ENCODE data around the gene ZNF611. TPM values are rescaled to one million over a fixed set of nuclear protein-coding genes. Genes with fewer than 3 reads are reported as not detected.
A peak's percentile ranks its signal among the peaks of the same experiment; 100 is the strongest.
"Not testable (repeated sequence)": the region's sequence is repeated elsewhere in the genome, so short reads cannot be mapped to it uniquely, and the experiment has no call there.

The ZNF611 gene
- polyA plus RNA-seq, 2 donors = 1.8 to 3.3 TPM

GRCh38 chr19:52689843-52690368 lies 44.9 kb downstream of the ZNF611 start:
- Histone ChIP-seq H3K4me1 (ENCODE audit: control insufficient read depth in 2 of 2, insufficient read depth in 2 of 2, low read length in 1 of 2) (no peaks in the 10 kb centered on the region), H3K27ac (ENCODE audit: low read depth in 2 of 2, low read length in 1 of 2) (peak overlapping the region; percentile 82 to 96), H3K27me3 (ENCODE audit: control insufficient read depth in 1 of 2, insufficient read depth in 2 of 2, low read length in 2 of 2) (no peaks in the 10 kb centered on the region), H3K9me3 (ENCODE audit: control insufficient read depth in 2 of 2, insufficient read depth in 1 of 2, low read depth in 1 of 2, low read length in 1 of 2) (no peaks in the 10 kb centered on the region), H3K4me3 (ENCODE audit: low read depth in 1 of 2, low read length in 2 of 2) (peak overlapping the region; percentile 54 to 71), H3K36me3 (ENCODE audit: control insufficient read depth in 2 of 2, insufficient read depth in 2 of 2, low read length in 1 of 2) (no peaks in the 10 kb centered on the region)
- 0 to 1% methylated on average over 32 of the region's 32 CpGs for WGBS, 2 donors

GRCh38 chr19:52688925-52689796 lies 45.7 kb downstream of the ZNF611 start:
- H3K4me3 ChIP-seq (ENCODE audit: low read depth in 1 of 2, low read length in 2 of 2) = peak overlapping the region; percentile 54 to 71
- peak overlapping the region; percentile 82 to 96 for H3K27ac ChIP-seq (ENCODE audit: low read depth in 2 of 2, low read length in 1 of 2)
- not testable (repeated sequence) for H3K9me3 ChIP-seq (ENCODE audit: control insufficient read depth in 2 of 2, insufficient read depth in 1 of 2, low read depth in 1 of 2, low read length in 1 of 2); H3K4me1 ChIP-seq (ENCODE audit: control insufficient read depth in 2 of 2, insufficient read depth in 2 of 2, low read length in 1 of 2); H3K36me3 ChIP-seq (ENCODE audit: control insufficient read depth in 2 of 2, insufficient read depth in 2 of 2, low read length in 1 of 2); H3K27me3 ChIP-seq (ENCODE audit: control insufficient read depth in 1 of 2, insufficient read depth in 2 of 2, low read length in 2 of 2)
- WGBS, 2 donors = 12 to 14% methylated on average over 6 of the region's 6 CpGs

DNA sequence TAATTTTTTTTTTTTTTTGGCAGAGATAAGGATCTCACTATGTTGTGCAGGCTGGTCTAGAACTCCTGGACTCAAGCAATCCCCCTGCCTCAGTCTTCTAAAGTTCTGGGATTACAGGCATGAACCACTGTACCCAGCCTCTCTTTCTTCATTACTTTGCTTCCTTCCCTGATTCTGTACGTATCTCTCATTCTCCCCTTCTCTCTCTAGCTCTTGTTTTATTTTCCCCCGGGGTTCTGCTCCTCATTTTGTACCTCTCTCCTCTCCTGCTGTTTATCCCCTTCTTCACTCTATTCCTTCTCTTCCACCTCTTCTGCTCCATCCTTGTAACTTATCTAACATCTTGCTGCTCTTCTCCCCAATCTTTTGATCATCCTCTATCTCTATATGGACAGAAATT lies 46.5 kb downstream of the ZNF611 start:
- Histone ChIP-seq H3K27ac (ENCODE audit: low read depth in 2 of 2, low read length in 1 of 2) (no peak overlapping the region), H3K9me3 (ENCODE audit: control insufficient read depth in 2 of 2, insufficient read depth in 1 of 2, low read depth in 1 of 2, low read length in 1 of 2) (no peaks in the 10 kb centered on the region), H3K4me3 (ENCODE audit: low read depth in 1 of 2, low read length in 2 of 2) (peak overlapping the region; percentile 1 to 42), H3K36me3 (ENCODE audit: control insufficient read depth in 2 of 2, insufficient read depth in 2 of 2, low read length in 1 of 2) (peaks cover 0 to under 1% of the 10 kb centered on the region in 2 donors), H3K27me3 (ENCODE audit: control insufficient read depth in 1 of 2, insufficient read depth in 2 of 2, low read length in 2 of 2) (no peaks in the 10 kb centered on the region), H3K4me1 (ENCODE audit: control insufficient read depth in 2 of 2, insufficient read depth in 2 of 2, low read length in 1 of 2) (no peaks in the 10 kb centered on the region)
- WGBS, 2 donors = 85 to 93% methylated on average over 2 of the region's 2 CpGs

DNA sequence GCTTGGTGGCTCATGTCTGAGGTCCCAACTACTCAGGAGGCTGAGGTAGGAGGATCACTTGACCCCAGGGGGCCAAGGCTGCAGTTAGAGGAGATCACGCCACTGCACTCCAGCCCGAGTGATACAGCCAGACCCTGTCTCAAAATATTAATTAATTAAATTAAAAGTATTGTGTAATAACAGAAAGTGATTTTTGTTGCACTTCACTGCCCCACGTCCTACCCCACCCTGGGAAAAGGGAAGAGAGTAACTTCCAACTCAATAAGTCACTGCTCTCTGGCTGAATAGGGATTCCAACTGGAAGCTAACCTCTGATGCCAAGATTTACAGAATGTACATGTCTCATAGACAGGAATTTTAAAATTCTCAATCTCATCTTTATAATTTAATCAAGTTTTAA lies 47.2 kb downstream of the ZNF611 start:
- H3K4me3 ChIP-seq (ENCODE audit: low read depth in 1 of 2, low read length in 2 of 2) = no peak overlapping the region
- WGBS, 2 donors = 87% methylated on average over 3 of the region's 3 CpGs
- H3K27ac ChIP-seq (ENCODE audit: low read depth in 2 of 2, low read length in 1 of 2) = no peak overlapping the region
- H3K27me3 ChIP-seq (ENCODE audit: control insufficient read depth in 1 of 2, insufficient read depth in 2 of 2, low read length in 2 of 2) = no peaks in the 10 kb centered on the region
- peaks cover 0 to 4% of the 10 kb centered on the region in 2 donors for H3K36me3 ChIP-seq (ENCODE audit: control insufficient read depth in 2 of 2, insufficient read depth in 2 of 2, low read length in 1 of 2)
- H3K4me1 ChIP-seq (ENCODE audit: control insufficient read depth in 2 of 2, insufficient read depth in 2 of 2, low read length in 1 of 2) = no peaks in the 10 kb centered on the region
- H3K9me3 ChIP-seq (ENCODE audit: control insufficient read depth in 2 of 2, insufficient read depth in 1 of 2, low read depth in 1 of 2, low read length in 1 of 2) = no peaks in the 10 kb centered on the region

DNA sequence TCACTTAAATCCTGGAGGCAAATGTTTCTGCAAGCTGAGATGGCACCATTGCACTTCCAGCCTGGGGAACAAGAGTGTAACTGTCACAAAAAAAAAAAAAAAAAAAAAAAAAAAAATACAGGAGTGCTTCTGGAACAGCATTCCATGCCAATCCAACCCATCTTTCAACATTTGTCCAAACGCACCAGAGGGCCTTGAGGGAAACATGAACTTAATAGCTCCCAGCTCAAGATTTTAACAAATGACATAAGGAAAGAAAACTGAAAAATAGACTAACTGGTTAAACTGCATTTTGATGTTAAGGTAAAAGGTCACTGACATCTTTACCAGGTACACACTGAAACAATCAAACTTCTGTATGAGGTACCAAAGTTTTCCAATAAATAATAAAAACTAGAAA lies 49.0 kb downstream of the ZNF611 start:
- H3K27ac ChIP-seq (ENCODE audit: low read depth in 2 of 2, low read length in 1 of 2) = no peak overlapping the region
- H3K27me3 ChIP-seq (ENCODE audit: control insufficient read depth in 1 of 2, insufficient read depth in 2 of 2, low read length in 2 of 2) = no peaks in the 10 kb centered on the region
- peaks cover 0 to 4% of the 10 kb centered on the region in 2 donors for H3K36me3 ChIP-seq (ENCODE audit: control insufficient read depth in 2 of 2, insufficient read depth in 2 of 2, low read length in 1 of 2)
- no peaks in the 10 kb centered on the region for H3K4me1 ChIP-seq (ENCODE audit: control insufficient read depth in 2 of 2, insufficient read depth in 2 of 2, low read length in 1 of 2)
- 42 to 43% methylated on average over 1 of the region's 1 CpG for WGBS, 2 donors
- no peak overlapping the region for H3K4me3 ChIP-seq (ENCODE audit: low read depth in 1 of 2, low read length in 2 of 2)
- H3K9me3 ChIP-seq (ENCODE audit: control insufficient read depth in 2 of 2, insufficient read depth in 1 of 2, low read depth in 1 of 2, low read length in 1 of 2) = no peaks in the 10 kb centered on the region

- WGBS, 2 donors = 88 to 91% methylated on average over 1 of the region's 1 CpG
- H3K36me3 ChIP-seq (ENCODE audit: control insufficient read depth in 2 of 2, insufficient read depth in 2 of 2, low read length in 1 of 2) = not testable (repeated sequence)
Measured at GRCh38 chr19:52681216-52681615, 53.6 kb downstream of the ZNF611 start.

GRCh38 chr19:52679598-52679997 lies 55.2 kb downstream of the ZNF611 start:
- 96 to 97% methylated on average over 5 of the region's 5 CpGs for WGBS, 2 donors
- Histone ChIP-seq H3K36me3 (ENCODE audit: control insufficient read depth in 2 of 2, insufficient read depth in 2 of 2, low read length in 1 of 2) (peaks cover 0 to 4% of the 10 kb centered on the region in 2 donors), H3K27ac (ENCODE audit: low read depth in 2 of 2, low read length in 1 of 2) (no peak overlapping the region), H3K9me3 (ENCODE audit: control insufficient read depth in 2 of 2, insufficient read depth in 1 of 2, low read depth in 1 of 2, low read length in 1 of 2) (peaks cover 0 to 9% of the 10 kb centered on the region in 2 donors), H3K4me1 (ENCODE audit: control insufficient read depth in 2 of 2, insufficient read depth in 2 of 2, low read length in 1 of 2) (no peaks in the 10 kb centered on the region), H3K4me3 (ENCODE audit: low read depth in 1 of 2, low read length in 2 of 2) (no peak overlapping the region), H3K27me3 (ENCODE audit: control insufficient read depth in 1 of 2, insufficient read depth in 2 of 2, low read length in 2 of 2) (no peaks in the 10 kb centered on the region)

More at GRCh38 chr19:52681216-52681615, 53.6 kb downstream of the ZNF611 start:
- H3K9me3 ChIP-seq (ENCODE audit: control insufficient read depth in 2 of 2, insufficient read depth in 1 of 2, low read depth in 1 of 2, low read length in 1 of 2); H3K27ac ChIP-seq (ENCODE audit: low read depth in 2 of 2, low read length in 1 of 2); H3K4me3 ChIP-seq (ENCODE audit: low read depth in 1 of 2, low read length in 2 of 2); H3K27me3 ChIP-seq (ENCODE audit: control insufficient read depth in 1 of 2, insufficient read depth in 2 of 2, low read length in 2 of 2); H3K4me1 ChIP-seq (ENCODE audit: control insufficient read depth in 2 of 2, insufficient read depth in 2 of 2, low read length in 1 of 2): not testable (repeated sequence)

GRCh38 chr19:52675239-52675638 lies 59.6 kb downstream of the ZNF611 start:
- WGBS, 2 donors = 95% methylated on average over 6 of the region's 6 CpGs
- peaks cover 0 to 14% of the 10 kb centered on the region in 2 donors for H3K9me3 ChIP-seq (ENCODE audit: control insufficient read depth in 2 of 2, insufficient read depth in 1 of 2, low read depth in 1 of 2, low read length in 1 of 2)
- H3K4me1 ChIP-seq (ENCODE audit: control insufficient read depth in 2 of 2, insufficient read depth in 2 of 2, low read length in 1 of 2); H3K27ac ChIP-seq (ENCODE audit: low read depth in 2 of 2, low read length in 1 of 2); H3K27me3 ChIP-seq (ENCODE audit: control insufficient read depth in 1 of 2, insufficient read depth in 2 of 2, low read length in 2 of 2); H3K4me3 ChIP-seq (ENCODE audit: low read depth in 1 of 2, low read length in 2 of 2); H3K36me3 ChIP-seq (ENCODE audit: control insufficient read depth in 2 of 2, insufficient read depth in 2 of 2, low read length in 1 of 2): not testable (repeated sequence)

DNA sequence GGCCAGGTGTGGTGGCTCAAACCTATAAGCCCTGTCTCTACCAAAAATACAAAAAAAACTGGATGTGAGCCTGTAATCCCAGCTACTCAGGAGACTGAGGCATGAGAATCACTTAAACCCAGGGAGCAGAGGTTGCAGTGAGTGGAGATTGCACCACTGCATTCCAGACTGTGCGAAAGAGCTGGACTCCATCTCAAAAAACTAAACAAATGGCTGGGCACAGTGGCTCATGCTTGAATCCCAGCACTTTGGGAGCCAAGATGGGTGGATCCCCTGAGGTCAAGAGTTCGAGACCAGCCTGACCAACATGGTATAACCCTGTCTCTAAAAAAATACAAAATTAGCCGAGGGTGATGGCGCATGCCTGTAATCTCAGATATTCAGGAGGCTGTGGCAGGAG lies 61.8 kb downstream of the ZNF611 start:
- Histone ChIP-seq H3K9me3 (ENCODE audit: control insufficient read depth in 2 of 2, insufficient read depth in 1 of 2, low read depth in 1 of 2, low read length in 1 of 2) (peaks cover 0 to 16% of the 10 kb centered on the region in 2 donors), H3K36me3 (ENCODE audit: control insufficient read depth in 2 of 2, insufficient read depth in 2 of 2, low read length in 1 of 2) (peaks cover 0 to 2% of the 10 kb centered on the region in 2 donors), H3K27ac (ENCODE audit: low read depth in 2 of 2, low read length in 1 of 2) (no peak overlapping the region), H3K4me3 (ENCODE audit: low read depth in 1 of 2, low read length in 2 of 2) (no peak overlapping the region), H3K4me1 (ENCODE audit: control insufficient read depth in 2 of 2, insufficient read depth in 2 of 2, low read length in 1 of 2) (no peaks in the 10 kb centered on the region), H3K27me3 (ENCODE audit: control insufficient read depth in 1 of 2, insufficient read depth in 2 of 2, low read length in 2 of 2) (no peaks in the 10 kb centered on the region)
- 91% methylated on average over 4 of the region's 4 CpGs for WGBS, 2 donors

DNA sequence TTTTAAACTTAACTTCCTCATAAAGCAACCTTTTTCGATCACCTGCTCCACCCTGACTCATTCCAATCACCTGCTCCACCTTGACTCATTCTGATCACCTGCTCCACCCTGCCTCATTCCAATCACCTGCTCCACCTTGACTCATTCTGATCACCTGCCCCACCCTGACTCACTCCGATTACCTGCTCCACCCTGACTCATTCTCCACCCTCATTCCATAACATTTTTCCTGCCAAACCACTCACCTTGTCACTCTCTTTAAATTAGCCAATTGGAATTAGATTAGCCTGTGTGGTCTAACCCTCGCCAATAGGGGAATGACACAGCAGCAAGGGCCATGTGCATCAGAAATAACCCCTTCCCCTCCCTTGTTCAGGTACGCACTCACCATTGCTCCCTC lies 64.8 kb downstream of the ZNF611 start:
- H3K27me3 ChIP-seq (ENCODE audit: control insufficient read depth in 1 of 2, insufficient read depth in 2 of 2, low read length in 2 of 2) = no peaks in the 10 kb centered on the region

More for the DNA sequence above, 64.8 kb downstream of the ZNF611 start:
- peak overlapping the region in 1 of 2 donors; percentile 76 for H3K27ac ChIP-seq (ENCODE audit: low read depth in 2 of 2, low read length in 1 of 2)
- H3K9me3 ChIP-seq (ENCODE audit: control insufficient read depth in 2 of 2, insufficient read depth in 1 of 2, low read depth in 1 of 2, low read length in 1 of 2) = peaks cover 2 to 8% of the 10 kb centered on the region in 2 donors
- peaks cover 0 to 2% of the 10 kb centered on the region in 2 donors for H3K36me3 ChIP-seq (ENCODE audit: control insufficient read depth in 2 of 2, insufficient read depth in 2 of 2, low read length in 1 of 2)
- H3K4me1 ChIP-seq (ENCODE audit: control insufficient read depth in 2 of 2, insufficient read depth in 2 of 2, low read length in 1 of 2) = no peaks in the 10 kb centered on the region
- H3K4me3 ChIP-seq (ENCODE audit: low read depth in 1 of 2, low read length in 2 of 2) = no peak overlapping the region
- WGBS, 2 donors = 72 to 77% methylated on average over 4 of the region's 4 CpGs
